ENCODE data around the gene WFIKKN1. TPM values are rescaled to one million over a fixed set of nuclear protein-coding genes. Genes with fewer than 3 reads are reported as not detected.

The WFIKKN1 gene
- total RNA-seq, 1 experiment from 2014 or later, result 0.11 TPM

- Histone ChIP-seq H4K20me1 (ENCODE audit: low read length) (no peaks in the 10 kb centered on the region), H3K9me2 (replicated peaks; ENCODE audit: low read length) (no peaks in the 10 kb centered on the region), H3F3A (ENCODE audit: low read length, unreplicated experiment) (no peaks in the 10 kb centered on the region), H2AFZ (ENCODE audit: low read length) (no peak overlapping the region), H3K36me3 (ENCODE audit: low read depth, low read length) (no peaks in the 10 kb centered on the region), H3K27me3 (ENCODE audit: low read length) (no peaks in the 10 kb centered on the region), H3K27ac (ENCODE audit: low read length) (no peak overlapping the region), H3K9ac (ENCODE audit: low read length) (no peak overlapping the region), H3K4me2 (ENCODE audit: low read length) (no peak overlapping the region), H3K4me1 (ENCODE audit: insufficient read depth, low read length) (peaks cover 17% of the 10 kb centered on the region), H3K9me3 (ENCODE audit: low read length) (no peaks in the 10 kb centered on the region), H3K4me3 (ENCODE audit: low read length) (no peak overlapping the region), H3K79me2 (ENCODE audit: low read length) (peaks cover 6% of the 10 kb centered on the region)
- TF ChIP-seq, protein P1, sequence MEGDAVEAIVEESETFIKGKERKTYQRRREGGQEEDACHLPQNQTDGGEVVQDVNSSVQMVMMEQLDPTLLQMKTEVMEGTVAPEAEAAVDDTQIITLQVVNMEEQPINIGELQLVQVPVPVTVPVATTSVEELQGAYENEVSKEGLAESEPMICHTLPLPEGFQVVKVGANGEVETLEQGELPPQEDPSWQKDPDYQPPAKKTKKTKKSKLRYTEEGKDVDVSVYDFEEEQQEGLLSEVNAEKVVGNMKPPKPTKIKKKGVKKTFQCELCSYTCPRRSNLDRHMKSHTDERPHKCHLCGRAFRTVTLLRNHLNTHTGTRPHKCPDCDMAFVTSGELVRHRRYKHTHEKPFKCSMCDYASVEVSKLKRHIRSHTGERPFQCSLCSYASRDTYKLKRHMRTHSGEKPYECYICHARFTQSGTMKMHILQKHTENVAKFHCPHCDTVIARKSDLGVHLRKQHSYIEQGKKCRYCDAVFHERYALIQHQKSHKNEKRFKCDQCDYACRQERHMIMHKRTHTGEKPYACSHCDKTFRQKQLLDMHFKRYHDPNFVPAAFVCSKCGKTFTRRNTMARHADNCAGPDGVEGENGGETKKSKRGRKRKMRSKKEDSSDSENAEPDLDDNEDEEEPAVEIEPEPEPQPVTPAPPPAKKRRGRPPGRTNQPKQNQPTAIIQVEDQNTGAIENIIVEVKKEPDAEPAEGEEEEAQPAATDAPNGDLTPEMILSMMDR (conservative IDR thresholded peaks at IDR 0.05; ENCODE audit: low read depth, low read length), result no peak
- TF ChIP-seq EZH2phosphoT487 (IDR thresholded peaks at IDR 0.05; ENCODE audit: borderline replicate concordance, low read length), result no peak
- no peak for TF ChIP-seq EZH2 (IDR thresholded peaks at IDR 0.05; ENCODE audit: low read length, unreplicated experiment)
- no peak for DNase-seq
- intact Hi-C loops (cut with micrococcal nuclease), result no loop called here
- ATAC-seq, result no peak
- BruUV-seq (replicated peaks), result no TSS peak
- POLR2A ChIA-PET (ENCODE audit: unreplicated experiment), result no interaction called here
- CTCF ChIA-PET, result no interaction called here
Observed at GRCh38 chr16:630249-630814, 453 bp upstream of the WFIKKN1 start.

GRCh38 chr16:631808-632358 lies 1.1 kb downstream of the WFIKKN1 start:
- no peaks in the 10 kb centered on the region for H3K36me3 ChIP-seq (ENCODE audit: low read depth, low read length)
- H3K4me3 ChIP-seq (ENCODE audit: low read length), result no peak overlapping the region
- intact Hi-C loops (cut with micrococcal nuclease), result no loop called here
- H3F3A ChIP-seq (ENCODE audit: low read length, unreplicated experiment), result no peaks in the 10 kb centered on the region
- H3K4me1 ChIP-seq (ENCODE audit: insufficient read depth, low read length), result peaks cover 9% of the 10 kb centered on the region
- no peaks in the 10 kb centered on the region for H3K9me2 ChIP-seq (replicated peaks; ENCODE audit: low read length)
- no peak overlapping the region for H2AFZ ChIP-seq (ENCODE audit: low read length)
- no peak overlapping the region for H3K4me2 ChIP-seq (ENCODE audit: low read length)
- no peaks in the 10 kb centered on the region for H3K9me3 ChIP-seq (ENCODE audit: low read length)
- H4K20me1 ChIP-seq (ENCODE audit: low read length), result no peaks in the 10 kb centered on the region
- TF ChIP-seq EZH2phosphoT487 (IDR thresholded peaks at IDR 0.05; ENCODE audit: borderline replicate concordance, low read length), result no peak
- TF ChIP-seq, protein P1 (conservative IDR thresholded peaks at IDR 0.05; ENCODE audit: low read depth, low read length), result no peak
- ChIA-PET CTCF (no interaction called here), POLR2A (ENCODE audit: unreplicated experiment) (no interaction called here)
- H3K27me3 ChIP-seq (ENCODE audit: low read length), result no peaks in the 10 kb centered on the region
- no peak overlapping the region for H3K9ac ChIP-seq (ENCODE audit: low read length)
- H3K79me2 ChIP-seq (ENCODE audit: low read length), result peaks cover 12% of the 10 kb centered on the region
- DNase-seq, result no peak
- no TSS peak for BruUV-seq (replicated peaks)
- no peak overlapping the region for H3K27ac ChIP-seq (ENCODE audit: low read length)
- no peak for ATAC-seq

GRCh38 chr16:632486-633335 lies 1.9 kb downstream of the WFIKKN1 start:
- CTCF ChIA-PET, result no interaction called here
- POLR2A ChIA-PET (ENCODE audit: unreplicated experiment), result no interaction called here
- no TSS peak for BruUV-seq (replicated peaks)
- H3K9me2 ChIP-seq (replicated peaks; ENCODE audit: low read length), result no peaks in the 10 kb centered on the region
- DNase-seq, result no peak
- H3K79me2 ChIP-seq (ENCODE audit: low read length), result peaks cover 12% of the 10 kb centered on the region
- no peak overlapping the region for H3K4me2 ChIP-seq (ENCODE audit: low read length)
- H3K27me3 ChIP-seq (ENCODE audit: low read length), result no peaks in the 10 kb centered on the region
- no peaks in the 10 kb centered on the region for H4K20me1 ChIP-seq (ENCODE audit: low read length)
- no peak overlapping the region for H3K4me3 ChIP-seq (ENCODE audit: low read length)
- H3F3A ChIP-seq (ENCODE audit: low read length, unreplicated experiment), result no peaks in the 10 kb centered on the region
- intact Hi-C loops (cut with micrococcal nuclease), result no loop called here
- H3K9ac ChIP-seq (ENCODE audit: low read length), result no peak overlapping the region
- no peaks in the 10 kb centered on the region for H3K36me3 ChIP-seq (ENCODE audit: low read depth, low read length)
- no peak for ATAC-seq
- H3K9me3 ChIP-seq (ENCODE audit: low read length), result no peaks in the 10 kb centered on the region
- H3K27ac ChIP-seq (ENCODE audit: low read length), result no peak overlapping the region
- peaks cover 4% of the 10 kb centered on the region for H3K4me1 ChIP-seq (ENCODE audit: insufficient read depth, low read length)
- H2AFZ ChIP-seq (ENCODE audit: low read length), result no peak overlapping the region
- TF ChIP-seq, protein P1 (conservative IDR thresholded peaks at IDR 0.05; ENCODE audit: low read depth, low read length), result no peak
- no peak for TF ChIP-seq EZH2 (IDR thresholded peaks at IDR 0.05; ENCODE audit: low read length, unreplicated experiment)
- TF ChIP-seq EZH2phosphoT487 (IDR thresholded peaks at IDR 0.05; ENCODE audit: borderline replicate concordance, low read length), result no peak
